ENCODE data around the gene RANBP3. TPM values are rescaled to one million over a fixed set of nuclear protein-coding genes. Genes with fewer than 3 reads are reported as not detected.

The RANBP3 gene
- total and polyA plus RNA-seq, 12 donors, result 55.0 to 179 (median 81.1) TPM

DNA sequence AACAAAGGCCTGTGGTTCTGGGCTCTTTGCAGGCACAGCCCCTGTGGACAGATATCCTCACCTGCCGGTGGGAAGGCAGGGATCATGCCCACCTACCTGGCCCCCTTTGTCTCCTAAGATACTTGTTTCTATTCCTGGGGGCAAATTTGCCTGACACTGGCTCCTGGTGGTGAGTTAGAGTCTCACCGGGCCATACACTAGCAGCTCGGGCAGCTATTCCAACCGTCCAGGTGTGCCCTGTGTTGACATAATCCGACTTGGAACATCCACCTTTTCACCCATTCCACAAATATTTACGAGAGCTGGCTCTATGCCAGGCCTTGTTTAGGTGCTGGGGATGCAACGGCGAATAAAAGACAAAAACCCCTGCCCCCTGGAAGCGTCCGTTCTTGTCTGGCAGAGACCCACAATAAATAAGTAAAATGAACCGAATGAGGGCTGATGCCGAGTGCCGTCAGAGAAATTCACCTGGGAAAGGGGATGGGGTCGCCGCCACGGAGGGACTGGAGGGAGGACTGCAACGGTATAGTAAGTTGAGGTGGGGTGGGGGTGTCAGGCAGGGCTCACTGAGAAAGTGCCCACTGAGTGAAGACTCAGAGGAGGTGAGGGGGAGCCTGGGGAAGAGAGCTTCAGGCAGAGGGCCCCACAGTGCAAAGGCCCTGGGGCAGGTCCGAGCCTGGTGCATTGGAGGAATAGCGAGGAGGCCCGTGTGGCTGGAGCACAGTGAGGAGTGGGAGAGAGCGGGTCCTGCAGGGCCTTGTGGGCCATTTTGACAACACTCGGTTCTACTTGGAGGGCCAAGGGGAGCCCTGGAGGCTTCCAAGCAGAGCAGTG, 43.2 kb upstream of the RANBP3 start:
- WGBS, 4 donors, result 85 to 91% (median 89%) methylated on average over 22 of the region's 22 CpGs
- no peaks in the 10 kb centered on the region for H3K9me3 ChIP-seq (replicated peaks in 1 of 3)
- H3K4me3 ChIP-seq, result no peak overlapping the region
- H3K27ac ChIP-seq, result no peak overlapping the region
- no peaks in the 10 kb centered on the region for H3K4me1 ChIP-seq (replicated peaks in 1 of 2)
- TF ChIP-seq POLR2A (IDR thresholded peaks at IDR 0.05) (no peak), CTCF (IDR thresholded peaks at IDR 0.05) (no peak)
- DNase-seq, result no peak
- H3K27me3 ChIP-seq, result no peaks in the 10 kb centered on the region
- H3K36me3 ChIP-seq (replicated peaks in 1 of 2), result no peaks in the 10 kb centered on the region
- intact Hi-C loops (cut with DNase I), result loop anchor here (5.0 kb wide), 2 partner anchors 34 to 214 kb away; partner anchors contain the start of gene NRTN (in 1 of the 2)

GRCh38 chr19:6020166-6020882, 42.4 kb upstream of the RANBP3 start:
- no peaks in the 10 kb centered on the region for H3K4me1 ChIP-seq (replicated peaks in 1 of 2)
- no peak for TF ChIP-seq CTCF (IDR thresholded peaks at IDR 0.05)
- no peak for TF ChIP-seq POLR2A (IDR thresholded peaks at IDR 0.05)
- intact Hi-C loops (cut with DNase I), result loop anchor here (5.0 kb wide), 2 partner anchors 33 to 213 kb away; partner anchors contain the start of gene NRTN (in 1 of the 2)
- H3K27me3 ChIP-seq, result no peaks in the 10 kb centered on the region
- H3K9me3 ChIP-seq (replicated peaks in 1 of 3), result no peaks in the 10 kb centered on the region
- no peaks in the 10 kb centered on the region for H3K36me3 ChIP-seq (replicated peaks in 1 of 2)
- DNase-seq, result no peak
- no peak overlapping the region for H3K4me3 ChIP-seq
- no peak overlapping the region for H3K27ac ChIP-seq
- 87 to 91% (median 89%) methylated on average over 19 to 20 of the region's 20 CpGs for WGBS, 4 donors

DNA sequence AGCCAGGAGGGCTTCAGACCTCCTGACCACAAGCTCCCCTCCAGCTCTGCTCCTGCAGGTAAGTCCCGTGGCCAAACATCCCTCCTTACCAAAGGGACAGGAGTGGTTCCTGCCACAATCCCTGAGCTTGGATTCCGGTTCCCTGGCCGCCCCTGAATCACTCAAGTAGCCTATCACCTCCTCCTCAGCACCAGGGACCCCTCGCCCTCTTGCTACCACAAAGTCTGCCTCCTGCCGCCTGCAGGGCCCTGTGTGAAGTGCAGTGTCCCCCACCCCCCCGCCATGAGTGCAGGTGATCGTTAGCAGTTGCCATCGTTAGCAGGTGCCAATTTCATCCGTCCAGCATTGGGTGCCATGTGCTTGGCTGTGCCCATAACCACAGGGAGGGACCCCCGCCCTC, 40.8 kb upstream of the RANBP3 start:
- H3K4me3 ChIP-seq, result no peak overlapping the region
- H3K27me3 ChIP-seq, result no peaks in the 10 kb centered on the region
- TF ChIP-seq CTCF (IDR thresholded peaks at IDR 0.05), result no peak
- no peak for TF ChIP-seq POLR2A (IDR thresholded peaks at IDR 0.05)
- no peaks in the 10 kb centered on the region for H3K36me3 ChIP-seq (replicated peaks in 1 of 2)
- H3K4me1 ChIP-seq (replicated peaks in 1 of 2), result no peaks in the 10 kb centered on the region
- no peak for DNase-seq
- 69 to 87% (median 78%) methylated on average over 3 to 10 of the region's 10 CpGs for WGBS, 4 donors
- H3K27ac ChIP-seq, result no peak overlapping the region
- no peaks in the 10 kb centered on the region for H3K9me3 ChIP-seq (replicated peaks in 1 of 3)
- intact Hi-C loops (cut with DNase I), result loop anchor here in 1 of 2 donors (10.0 kb wide), 1 partner anchor 214 kb away; the partner anchor contains the start of gene NRTN

DNA sequence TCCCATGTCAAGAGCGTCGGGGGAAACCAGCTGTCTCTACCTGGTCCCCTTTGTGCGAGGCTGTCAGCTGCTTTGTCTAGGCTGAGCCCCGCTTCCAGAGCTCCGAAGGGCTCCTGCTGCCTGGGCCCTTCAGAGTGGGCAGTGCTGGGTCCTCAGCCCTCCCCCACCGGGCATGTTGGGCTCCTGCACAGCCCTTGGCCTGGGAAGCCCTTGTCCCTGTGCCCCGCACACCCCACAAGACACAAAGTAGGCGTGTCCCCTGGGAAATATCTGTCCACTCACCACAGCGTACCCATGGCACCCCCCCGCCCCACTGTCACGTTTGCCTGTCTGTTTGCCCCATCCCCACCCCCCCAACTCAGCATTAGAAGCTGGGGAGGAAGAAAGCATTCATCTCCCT, 39.6 kb upstream of the RANBP3 start:
- intact Hi-C loops (cut with DNase I), result loop anchor here in 1 of 2 donors (10.0 kb wide), 1 partner anchor 213 kb away; the partner anchor contains the start of gene NRTN
- H3K27me3 ChIP-seq, result no peaks in the 10 kb centered on the region
- no peak for TF ChIP-seq CTCF (IDR thresholded peaks at IDR 0.05)
- no peak for TF ChIP-seq POLR2A (IDR thresholded peaks at IDR 0.05)
- WGBS, 4 donors, result 86 to 92% (median 91%) methylated on average over 6 to 11 of the region's 11 CpGs
- no peaks in the 10 kb centered on the region for H3K36me3 ChIP-seq (replicated peaks in 1 of 2)
- no peak overlapping the region for H3K4me3 ChIP-seq
- DNase-seq, result no peak
- H3K4me1 ChIP-seq (replicated peaks in 1 of 2), result no peaks in the 10 kb centered on the region
- H3K27ac ChIP-seq, result no peak overlapping the region
- H3K9me3 ChIP-seq (replicated peaks in 1 of 3), result no peaks in the 10 kb centered on the region

All from adrenal gland (tissue), 12 donors.